ENCODE measurements around the gene KIF18A. TPM values are rescaled to one million over a fixed set of nuclear protein-coding genes. Genes with fewer than 3 reads are reported as not detected.

KIF18A gene
- total RNA-seq, 1 experiment from 2014 or later: 20.8 TPM

DNA sequence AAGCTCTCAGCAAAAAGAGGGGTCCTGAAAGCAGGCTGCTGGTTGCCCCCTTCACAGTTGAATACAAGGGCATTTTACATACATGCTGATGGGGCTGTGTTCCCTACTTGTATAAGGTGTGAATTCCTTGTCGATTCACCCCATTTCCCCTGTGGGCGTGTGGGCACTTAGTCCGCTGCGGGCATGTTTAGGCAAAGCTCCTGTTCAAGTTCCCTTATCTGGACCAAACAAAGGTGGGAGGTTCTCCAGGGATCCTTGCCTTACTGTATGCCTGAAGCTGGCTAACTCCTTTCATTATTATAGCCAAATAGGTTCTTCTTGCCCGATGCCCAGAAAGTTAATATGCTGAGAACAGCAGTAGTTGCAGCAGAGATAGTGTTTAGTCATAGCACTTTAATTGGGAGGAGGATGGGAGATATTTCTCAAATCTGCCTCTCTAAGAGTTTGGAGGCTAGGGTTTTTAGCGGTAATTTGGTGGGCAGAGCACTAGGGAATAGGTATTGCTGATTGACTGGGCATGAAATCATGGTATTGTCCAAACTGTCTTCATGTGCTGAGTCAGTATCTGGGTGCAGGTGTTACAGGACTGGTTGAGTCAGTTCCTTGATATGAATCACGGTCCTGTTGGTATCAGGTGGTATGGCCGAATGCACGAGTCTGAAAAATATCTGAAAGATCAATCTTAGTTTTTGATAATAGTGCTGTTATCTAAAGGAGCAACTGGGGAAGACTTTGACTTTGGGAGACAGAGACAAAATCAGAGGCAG lies 32.9 kb upstream of the KIF18A start:
- Histone ChIP-seq H3K36me3 (ENCODE audit: control insufficient read depth, insufficient read depth, low read length) (no peaks in the 10 kb centered on the region), H3K4me1 (ENCODE audit: control insufficient read depth, insufficient read depth, low read length) (peaks cover 7% of the 10 kb centered on the region; the same call in 1 of the 2 replicates), H3K27ac (ENCODE audit: low read length) (no peak overlapping the region), H3K9me3 (ENCODE audit: control insufficient read depth, insufficient read depth, low read depth, low read length) (peaks cover 7% of the 10 kb centered on the region; the same call in 1 of the 2 replicates), H3K27me3 (ENCODE audit: control insufficient read depth, insufficient read depth, low read length) (no peaks in the 10 kb centered on the region), H3K4me3 (ENCODE audit: low read depth in 2 of 2, low read length in 2 of 2) (no peak overlapping the region)
- DNase-seq (ENCODE audit: low read depth, low spot score) (no peak), ATAC-seq (no peak)
- POLR2A ChIA-PET: no interaction called here
- CTCF ChIA-PET: no interaction called here
- intact Hi-C loops (cut with micrococcal nuclease; ENCODE audit: unreplicated experiment) (no loop called here), in situ Hi-C loops (cut with HindIII; ENCODE audit: low pct_unique_long_range_greater_than_20kb, low sequenced_read_pairs) (no loop called here)
- BruUV-seq (replicated peaks): no TSS peak
- TF ChIP-seq, protein P1, sequence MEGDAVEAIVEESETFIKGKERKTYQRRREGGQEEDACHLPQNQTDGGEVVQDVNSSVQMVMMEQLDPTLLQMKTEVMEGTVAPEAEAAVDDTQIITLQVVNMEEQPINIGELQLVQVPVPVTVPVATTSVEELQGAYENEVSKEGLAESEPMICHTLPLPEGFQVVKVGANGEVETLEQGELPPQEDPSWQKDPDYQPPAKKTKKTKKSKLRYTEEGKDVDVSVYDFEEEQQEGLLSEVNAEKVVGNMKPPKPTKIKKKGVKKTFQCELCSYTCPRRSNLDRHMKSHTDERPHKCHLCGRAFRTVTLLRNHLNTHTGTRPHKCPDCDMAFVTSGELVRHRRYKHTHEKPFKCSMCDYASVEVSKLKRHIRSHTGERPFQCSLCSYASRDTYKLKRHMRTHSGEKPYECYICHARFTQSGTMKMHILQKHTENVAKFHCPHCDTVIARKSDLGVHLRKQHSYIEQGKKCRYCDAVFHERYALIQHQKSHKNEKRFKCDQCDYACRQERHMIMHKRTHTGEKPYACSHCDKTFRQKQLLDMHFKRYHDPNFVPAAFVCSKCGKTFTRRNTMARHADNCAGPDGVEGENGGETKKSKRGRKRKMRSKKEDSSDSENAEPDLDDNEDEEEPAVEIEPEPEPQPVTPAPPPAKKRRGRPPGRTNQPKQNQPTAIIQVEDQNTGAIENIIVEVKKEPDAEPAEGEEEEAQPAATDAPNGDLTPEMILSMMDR (IDR thresholded peaks at IDR 0.05): no peak
- TF ChIP-seq SIN3A (IDR thresholded peaks at IDR 0.05; ENCODE audit: borderline replicate concordance, insufficient read depth, low read depth, low read length) (no peak), POLR2AphosphoS5 (IDR thresholded peaks at IDR 0.05; ENCODE audit: low read depth, low read length) (no peak)
- TF ChIP-seq, protein P2, sequence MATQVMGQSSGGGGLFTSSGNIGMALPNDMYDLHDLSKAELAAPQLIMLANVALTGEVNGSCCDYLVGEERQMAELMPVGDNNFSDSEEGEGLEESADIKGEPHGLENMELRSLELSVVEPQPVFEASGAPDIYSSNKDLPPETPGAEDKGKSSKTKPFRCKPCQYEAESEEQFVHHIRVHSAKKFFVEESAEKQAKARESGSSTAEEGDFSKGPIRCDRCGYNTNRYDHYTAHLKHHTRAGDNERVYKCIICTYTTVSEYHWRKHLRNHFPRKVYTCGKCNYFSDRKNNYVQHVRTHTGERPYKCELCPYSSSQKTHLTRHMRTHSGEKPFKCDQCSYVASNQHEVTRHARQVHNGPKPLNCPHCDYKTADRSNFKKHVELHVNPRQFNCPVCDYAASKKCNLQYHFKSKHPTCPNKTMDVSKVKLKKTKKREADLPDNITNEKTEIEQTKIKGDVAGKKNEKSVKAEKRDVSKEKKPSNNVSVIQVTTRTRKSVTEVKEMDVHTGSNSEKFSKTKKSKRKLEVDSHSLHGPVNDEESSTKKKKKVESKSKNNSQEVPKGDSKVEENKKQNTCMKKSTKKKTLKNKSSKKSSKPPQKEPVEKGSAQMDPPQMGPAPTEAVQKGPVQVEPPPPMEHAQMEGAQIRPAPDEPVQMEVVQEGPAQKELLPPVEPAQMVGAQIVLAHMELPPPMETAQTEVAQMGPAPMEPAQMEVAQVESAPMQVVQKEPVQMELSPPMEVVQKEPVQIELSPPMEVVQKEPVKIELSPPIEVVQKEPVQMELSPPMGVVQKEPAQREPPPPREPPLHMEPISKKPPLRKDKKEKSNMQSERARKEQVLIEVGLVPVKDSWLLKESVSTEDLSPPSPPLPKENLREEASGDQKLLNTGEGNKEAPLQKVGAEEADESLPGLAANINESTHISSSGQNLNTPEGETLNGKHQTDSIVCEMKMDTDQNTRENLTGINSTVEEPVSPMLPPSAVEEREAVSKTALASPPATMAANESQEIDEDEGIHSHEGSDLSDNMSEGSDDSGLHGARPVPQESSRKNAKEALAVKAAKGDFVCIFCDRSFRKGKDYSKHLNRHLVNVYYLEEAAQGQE (IDR thresholded peaks at IDR 0.05; ENCODE audit: insufficient read depth in 1 of 2, low read depth in 2 of 2, low read length in 1 of 2): no peak

DNA sequence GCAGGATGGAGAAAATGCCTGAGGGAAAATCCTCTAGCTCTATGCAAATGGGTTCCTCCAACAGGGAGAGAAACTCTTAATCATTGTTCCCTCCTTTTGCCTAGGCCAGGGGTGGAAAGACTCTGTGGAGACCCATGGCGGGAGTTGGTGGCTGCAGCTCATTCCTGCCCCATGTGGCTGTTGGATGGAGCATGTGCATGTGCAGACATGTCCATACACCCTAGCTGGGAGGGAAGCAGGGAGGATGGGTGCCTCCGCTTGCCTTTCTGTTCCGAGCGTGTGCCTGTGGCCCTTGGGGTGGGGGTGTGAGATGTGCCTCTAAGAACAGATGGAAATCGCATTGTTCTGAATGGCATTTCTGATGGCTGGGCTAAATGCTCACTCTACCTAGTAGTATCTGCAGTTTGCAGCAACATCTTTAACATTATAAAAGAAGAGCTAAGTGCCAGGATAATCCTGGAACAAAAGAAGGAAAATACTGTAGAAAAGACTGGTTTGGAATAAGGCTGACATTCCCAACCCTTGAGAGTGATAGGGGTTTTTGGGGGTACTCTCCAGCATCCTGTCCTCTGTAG lies 32.0 kb upstream of the KIF18A start:
- Histone ChIP-seq H3K4me1 (ENCODE audit: control insufficient read depth, insufficient read depth, low read length) (peaks cover 3% of the 10 kb centered on the region; the same call in 1 of the 2 replicates), H3K4me3 (ENCODE audit: low read depth in 2 of 2, low read length in 2 of 2) (no peak overlapping the region), H3K36me3 (ENCODE audit: control insufficient read depth, insufficient read depth, low read length) (no peaks in the 10 kb centered on the region), H3K27me3 (ENCODE audit: control insufficient read depth, insufficient read depth, low read length) (no peaks in the 10 kb centered on the region), H3K27ac (ENCODE audit: low read length) (no peak overlapping the region), H3K9me3 (ENCODE audit: control insufficient read depth, insufficient read depth, low read depth, low read length) (peaks cover 7% of the 10 kb centered on the region; the same call in 1 of the 2 replicates)
- intact Hi-C loops (cut with micrococcal nuclease; ENCODE audit: unreplicated experiment) (no loop called here), in situ Hi-C loops (cut with HindIII; ENCODE audit: low pct_unique_long_range_greater_than_20kb, low sequenced_read_pairs) (no loop called here)
- CTCF ChIA-PET: no interaction called here
- ATAC-seq (no peak), DNase-seq (ENCODE audit: low read depth, low spot score) (no peak)
- POLR2A ChIA-PET: no interaction called here
- BruUV-seq (replicated peaks): no TSS peak
- TF ChIP-seq, protein P1 (IDR thresholded peaks at IDR 0.05): no peak
- TF ChIP-seq, protein P2 (IDR thresholded peaks at IDR 0.05; ENCODE audit: insufficient read depth in 1 of 2, low read depth in 2 of 2, low read length in 1 of 2): no peak
- TF ChIP-seq SIN3A (IDR thresholded peaks at IDR 0.05; ENCODE audit: borderline replicate concordance, insufficient read depth, low read depth, low read length) (no peak), POLR2AphosphoS5 (IDR thresholded peaks at IDR 0.05; ENCODE audit: low read depth, low read length) (no peak), TCF7L2 (IDR thresholded peaks at IDR 0.05; ENCODE audit: low read depth, low read length) (no peak)

All from Panc1 (cell line).